ENCODE data around the gene DEXI. TPM values are rescaled to one million over a fixed set of nuclear protein-coding genes. Genes with fewer than 3 reads are reported as not detected.
A peak's percentile ranks its signal among the peaks of the same experiment; 100 is the strongest.

DEXI gene
- total and polyA plus RNA-seq, 2 of the 13 experiments (the other 11 are each of a cell fraction or from before 2014, with no cell fraction given), result 51.5 to 70.4 TPM

- TF ChIP-seq ZNF574 (CRISPR knock-in tag; IDR thresholded peaks at IDR 0.05), result 0 out of 2 replicates have a peak, but pooled peaks have one; percentile 13
- no peak for TF ChIP-seq ZFP36L1 (CRISPR knock-in tag; IDR thresholded peaks at IDR 0.05)
- TF ChIP-seq TOE1 (CRISPR knock-in tag; IDR thresholded peaks at IDR 0.05), result no peak
- no peak for TF ChIP-seq ZNF367 (CRISPR knock-in tag; IDR thresholded peaks at IDR 0.05; ENCODE audit: borderline replicate concordance)
- TF ChIP-seq SIX1 (CRISPR knock-in tag; IDR thresholded peaks at IDR 0.05; ENCODE audit: borderline replicate concordance), result no peak
- no peak for TF ChIP-seq ZNF460 (CRISPR knock-in tag; IDR thresholded peaks at IDR 0.05; ENCODE audit: borderline replicate concordance)
- no peak for TF ChIP-seq ATF7-NPFF (CRISPR knock-in tag; IDR thresholded peaks at IDR 0.05; ENCODE audit: low read depth)
- no peak for TF ChIP-seq SAFB2 (CRISPR knock-in tag; IDR thresholded peaks at IDR 0.05; ENCODE audit: borderline replicate concordance, low read depth)
- TF ChIP-seq GLMP (CRISPR knock-in tag; IDR thresholded peaks at IDR 0.05; ENCODE audit: borderline replicate concordance), result no peak
- no peak for TF ChIP-seq TRIM24 (CRISPR knock-in tag; IDR thresholded peaks at IDR 0.05)
- TF ChIP-seq KDM3A (CRISPR knock-in tag; IDR thresholded peaks at IDR 0.05; ENCODE audit: low read depth), result no peak
- TF ChIP-seq ZNF552 (CRISPR knock-in tag; IDR thresholded peaks at IDR 0.05; ENCODE audit: borderline replicate concordance), result no peak
- peak; percentile 23; the same call in 1 of the 2 replicates for TF ChIP-seq ZBTB20 (CRISPR knock-in tag; IDR thresholded peaks at IDR 0.05; ENCODE audit: borderline replicate concordance, low read depth)
- no peak for TF ChIP-seq ZHX2 (IDR thresholded peaks at IDR 0.05; ENCODE audit: low read depth)
- TF ChIP-seq ZHX2 (CRISPR knock-in tag; IDR thresholded peaks at IDR 0.05; ENCODE audit: borderline replicate concordance), result no peak
- no peak for TF ChIP-seq YEATS2 (CRISPR knock-in tag; IDR thresholded peaks at IDR 0.05; ENCODE audit: borderline replicate concordance)
- TF ChIP-seq BATF2 (CRISPR knock-in tag; IDR thresholded peaks at IDR 0.05), result no peak
- TF ChIP-seq KMT2A (CRISPR knock-in tag; IDR thresholded peaks at IDR 0.05), result no peak
- TF ChIP-seq ZNF557 (CRISPR knock-in tag; IDR thresholded peaks at IDR 0.05), result no peak
Observed at GRCh38 chr16:10941127-10941933, 938 bp downstream of the DEXI start (continued).
